Measurements from ENCODE around the gene SH3BP4. TPM values are rescaled to one million over a fixed set of nuclear protein-coding genes. Genes with fewer than 3 reads are reported as not detected.

The SH3BP4 gene
- total and polyA plus RNA-seq, 2 of the 8 experiments (the other 6 are each of a cell fraction or from before 2014, with no cell fraction given), result 28.3 to 35.4 TPM

- no peak for TF ChIP-seq KDM1A (IDR thresholded peaks at IDR 0.05; ENCODE audit: borderline replicate concordance, low read length)
- TF ChIP-seq SUZ12 (IDR thresholded peaks at IDR 0.05; ENCODE audit: low read length), result no peak
Observed at GRCh38 chr2:234969306-234970098, 17.7 kb downstream of the SH3BP4 start (continued).
